CD4-positive, alpha-beta T cell treated with Interleukin-15 for 4 hours (primary cell): ENCODE data around the gene COQ10A.

Experiments
- DNase-seq: peaks from one replicate; pipeline ENCODE4 v3.0.0-alpha.2; 2020; ENCODE audit warnings: low spot score

COQ10A gene

GRCh38 chr12:56266693-56267442 lies at the start of gene COQ10A:
Gene COQ10A, plus strand, starts transcription at chr12:56266942. Its CDS starts 177 bp downstream, at chr12:56267119.
- peak; percentile 86 for DNase-seq

- DNase-seq, result no peak
Observed at GRCh38 chr12:56219840-56220239, 46.9 kb upstream of the COQ10A start.

DNA sequence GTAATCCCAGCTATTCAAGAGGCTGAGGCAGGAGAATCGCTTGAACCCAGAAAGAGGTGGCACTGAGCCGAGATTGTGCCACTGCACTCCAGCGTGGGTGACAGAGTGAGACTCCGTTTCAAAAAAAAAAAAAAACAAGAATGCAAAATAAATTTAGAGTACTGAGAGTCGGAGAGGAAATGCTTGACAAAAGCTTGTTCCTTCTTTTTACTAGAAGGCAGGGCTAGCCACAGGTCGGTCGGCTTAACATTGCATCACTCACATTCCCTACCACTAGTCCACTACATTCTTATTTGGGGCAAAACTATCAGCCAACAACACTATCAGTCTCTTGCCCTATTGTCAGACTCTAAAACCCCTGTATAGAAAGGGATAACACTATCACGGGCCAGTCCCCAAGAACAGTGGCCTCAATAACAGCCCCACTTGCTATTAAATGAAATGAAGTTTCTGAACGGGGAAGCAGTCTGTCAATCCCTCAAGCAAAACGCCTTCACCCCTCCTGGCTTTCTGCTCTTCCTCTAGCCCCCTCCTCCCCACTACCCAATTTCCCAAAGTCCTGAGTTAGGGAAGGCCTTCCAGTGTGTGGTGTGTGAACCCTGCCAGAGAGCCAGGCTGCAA lies 46.0 kb upstream of the COQ10A start:
- no peak for DNase-seq

- DNase-seq, result no peak
Observed at GRCh38 chr12:56221232-56221756, 45.4 kb upstream of the COQ10A start.

DNA sequence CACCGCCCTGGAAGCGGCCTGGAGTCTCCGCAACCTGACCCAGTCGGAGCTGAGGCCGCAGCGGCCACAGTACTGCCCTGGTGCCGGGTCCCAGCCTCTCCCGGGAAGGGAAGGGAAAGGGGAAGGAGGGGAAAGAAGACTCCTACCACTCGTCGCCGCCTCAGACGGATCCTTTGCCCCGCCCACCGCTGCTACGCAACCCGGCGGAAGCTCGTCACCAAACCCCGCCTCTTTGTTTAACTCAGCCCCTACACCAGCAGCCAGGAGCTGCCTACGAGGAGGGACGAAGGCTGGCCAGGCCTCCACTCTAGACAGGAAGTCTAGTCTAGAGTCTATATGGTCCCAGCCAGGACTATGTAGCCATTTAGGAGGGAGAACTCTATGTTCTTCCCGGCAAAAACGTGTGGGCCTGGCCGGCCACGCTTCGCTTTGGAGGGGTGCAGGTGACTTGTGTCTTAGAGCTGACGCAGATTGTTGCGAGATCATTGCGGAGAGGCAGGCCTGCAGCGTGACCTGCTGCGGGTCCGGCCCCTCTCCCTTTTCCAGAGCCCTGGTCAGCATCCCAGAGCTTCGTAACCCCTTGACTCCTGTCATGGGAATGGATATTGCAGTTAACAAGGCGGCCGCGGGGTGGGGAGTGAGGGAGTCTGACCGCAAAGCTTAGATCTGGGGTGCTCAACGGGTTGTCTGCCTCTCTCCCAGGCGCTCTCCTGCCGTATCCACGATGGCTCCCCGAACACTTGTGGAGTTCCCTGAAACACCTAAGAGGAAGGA lies 44.8 kb upstream of the COQ10A start, which contains the start of gene RNF41:
RNF41 (minus strand) TSS at position 166 of the 774 bp plus-strand sequence. CDS start 7,875 bp downstream, outside the sequence.
- DNase-seq, result peak; percentile 91

- DNase-seq, result no peak
Observed at GRCh38 chr12:56222531-56222895, 44.2 kb upstream of the COQ10A start.

- no peak for DNase-seq
Observed at GRCh38 chr12:56223571-56224101, 43.1 kb upstream of the COQ10A start.

DNA sequence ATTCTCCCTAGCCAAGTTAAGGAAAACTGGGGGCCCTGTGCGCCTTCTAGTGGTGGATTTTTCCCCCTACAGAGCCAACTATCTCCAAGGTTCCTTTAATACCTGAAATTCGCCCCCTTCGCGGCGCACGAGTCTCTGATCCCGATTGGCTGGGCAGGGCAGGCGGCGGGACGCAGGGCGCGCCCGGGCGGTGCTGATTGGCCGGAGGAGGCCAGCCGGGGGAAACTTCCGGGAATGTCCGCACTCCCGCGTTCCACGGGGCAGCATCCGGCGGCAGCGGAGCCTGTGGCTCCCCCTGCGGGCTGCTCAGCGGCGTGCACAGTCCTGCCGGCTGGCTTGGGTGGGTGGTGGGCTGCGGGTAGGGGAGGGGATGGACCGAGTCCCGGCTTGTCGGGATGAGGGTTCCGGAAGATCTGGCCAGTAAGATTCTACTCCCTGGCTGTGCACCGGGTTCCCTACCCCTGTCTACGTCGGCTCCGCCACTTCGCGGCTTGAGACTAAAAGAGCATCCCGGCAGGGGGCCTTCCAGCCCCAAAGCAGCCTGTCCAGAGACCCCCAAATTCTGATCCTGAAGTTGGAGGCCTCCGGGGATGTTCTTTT lies 42.5 kb upstream of the COQ10A start, which contains the start of gene NABP2:
NABP2 (plus strand) TSS at position 241 of the 600 bp plus-strand sequence. CDS start 515 bp downstream, outside the sequence.
- peak; percentile 96 for DNase-seq

DNA sequence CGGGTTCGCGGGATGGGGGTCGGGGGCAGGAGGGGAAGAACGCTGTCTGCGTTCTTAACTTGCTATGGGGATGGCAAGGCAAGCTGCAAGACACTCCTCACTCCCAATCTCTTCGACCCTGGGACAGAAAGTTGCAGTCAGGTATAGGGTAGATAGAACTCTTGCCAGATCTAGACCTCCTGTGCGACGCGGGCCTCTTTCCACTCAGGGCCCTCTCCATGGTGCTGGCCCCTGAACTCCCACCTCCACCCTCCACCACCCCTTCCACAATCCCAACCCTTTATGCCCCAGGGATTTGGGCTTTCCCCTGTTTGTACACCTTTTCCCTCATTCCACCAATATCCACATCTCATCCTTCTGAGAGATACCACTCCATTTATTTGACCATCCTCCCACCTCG lies 41.8 kb upstream of the COQ10A start:
- DNase-seq, result no peak

GRCh38 chr12:56229082-56229481 lies 37.7 kb upstream of the COQ10A start:
- DNase-seq, result no peak

DNA sequence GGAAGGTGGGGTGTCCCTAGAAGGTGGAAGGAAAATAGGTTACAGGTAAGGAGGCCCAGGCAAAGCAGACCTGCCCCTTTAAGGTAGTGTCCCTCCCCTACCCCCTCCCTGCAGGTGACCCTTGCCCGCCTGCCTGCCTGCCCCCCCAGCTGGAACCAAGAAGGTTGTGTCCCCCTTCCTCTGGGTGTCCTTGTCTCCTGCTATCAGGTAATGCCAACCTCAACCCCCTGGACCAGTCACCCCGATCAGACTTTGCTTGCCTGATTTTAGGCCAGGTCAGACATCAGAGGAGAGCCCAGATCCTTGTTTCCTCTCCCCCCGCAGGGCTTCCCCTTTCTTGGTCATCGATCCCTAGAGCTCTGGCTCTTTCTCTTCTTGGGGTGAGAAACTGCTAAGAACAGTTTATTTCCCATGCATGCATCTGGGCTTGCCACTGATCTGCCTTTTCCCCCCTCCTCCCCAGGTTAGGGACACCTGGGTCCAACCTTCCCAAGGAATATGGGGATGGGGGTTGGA lies 36.8 kb upstream of the COQ10A start, which contains the start of gene SLC39A5:
SLC39A5 (plus strand) TSS at position 136 of the 516 bp plus-strand sequence. CDS start 1,224 bp downstream, outside the sequence.
- no peak for DNase-seq

DNA sequence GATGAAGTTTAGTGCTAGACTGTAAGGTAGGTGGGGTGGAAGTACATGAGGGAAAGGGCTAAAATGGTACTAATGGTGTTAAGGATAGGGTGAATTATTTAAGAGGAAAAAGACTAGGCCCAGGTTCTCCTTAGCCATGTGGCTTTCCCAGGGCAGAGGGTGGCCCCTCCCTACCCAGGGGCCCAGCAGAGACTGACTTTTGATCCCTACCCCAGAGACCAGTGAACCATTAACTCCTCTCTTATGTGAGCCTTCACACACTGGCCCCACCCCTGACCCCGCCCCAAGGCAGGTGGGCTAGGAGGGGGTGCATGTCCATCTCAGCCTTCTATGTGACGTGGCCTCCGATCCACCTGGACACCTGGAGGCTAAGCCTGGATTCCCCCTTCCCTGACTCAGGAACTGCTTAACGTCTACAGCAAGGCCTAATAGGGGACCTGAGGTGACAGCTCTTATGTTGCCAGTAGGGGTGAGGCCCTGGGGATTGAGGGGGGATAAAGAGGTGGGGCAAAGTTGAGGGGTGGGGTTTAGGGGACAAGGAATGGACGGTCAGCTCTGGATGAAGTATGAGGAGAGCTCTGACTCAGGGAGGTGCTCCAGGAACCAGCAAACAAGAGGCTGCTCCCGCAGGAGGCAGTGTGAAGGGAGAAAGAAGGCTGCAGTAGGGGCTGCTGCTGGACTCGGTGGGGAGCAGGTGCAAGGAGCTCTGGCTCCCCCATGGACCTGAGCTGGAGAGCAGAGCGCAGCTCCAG lies 36.1 kb upstream of the COQ10A start:
- no peak for DNase-seq

DNA sequence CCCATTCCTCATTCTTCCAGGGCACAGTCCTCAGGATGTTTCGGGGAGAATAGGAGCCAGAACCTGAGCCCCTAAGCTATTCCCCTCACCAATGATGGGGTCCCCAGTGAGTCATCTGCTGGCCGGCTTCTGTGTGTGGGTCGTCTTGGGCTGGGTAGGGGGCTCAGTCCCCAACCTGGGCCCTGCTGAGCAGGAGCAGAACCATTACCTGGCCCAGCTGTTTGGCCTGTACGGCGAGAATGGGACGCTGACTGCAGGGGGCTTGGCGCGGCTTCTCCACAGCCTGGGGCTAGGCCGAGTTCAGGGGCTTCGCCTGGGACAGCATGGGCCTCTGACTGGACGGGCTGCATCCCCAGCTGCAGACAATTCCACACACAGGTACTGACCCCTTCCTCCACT lies 35.6 kb upstream of the COQ10A start:
- no peak for DNase-seq

- no peak for DNase-seq
Observed at GRCh38 chr12:56234746-56235436, 31.9 kb upstream of the COQ10A start.

GRCh38 chr12:56236091-56236490 lies 30.7 kb upstream of the COQ10A start:
- no peak for DNase-seq

- DNase-seq, result no peak
Observed at GRCh38 chr12:56236985-56237384, 29.8 kb upstream of the COQ10A start.

- no peak for DNase-seq
Observed at GRCh38 chr12:56237552-56237951, 29.2 kb upstream of the COQ10A start.

DNA sequence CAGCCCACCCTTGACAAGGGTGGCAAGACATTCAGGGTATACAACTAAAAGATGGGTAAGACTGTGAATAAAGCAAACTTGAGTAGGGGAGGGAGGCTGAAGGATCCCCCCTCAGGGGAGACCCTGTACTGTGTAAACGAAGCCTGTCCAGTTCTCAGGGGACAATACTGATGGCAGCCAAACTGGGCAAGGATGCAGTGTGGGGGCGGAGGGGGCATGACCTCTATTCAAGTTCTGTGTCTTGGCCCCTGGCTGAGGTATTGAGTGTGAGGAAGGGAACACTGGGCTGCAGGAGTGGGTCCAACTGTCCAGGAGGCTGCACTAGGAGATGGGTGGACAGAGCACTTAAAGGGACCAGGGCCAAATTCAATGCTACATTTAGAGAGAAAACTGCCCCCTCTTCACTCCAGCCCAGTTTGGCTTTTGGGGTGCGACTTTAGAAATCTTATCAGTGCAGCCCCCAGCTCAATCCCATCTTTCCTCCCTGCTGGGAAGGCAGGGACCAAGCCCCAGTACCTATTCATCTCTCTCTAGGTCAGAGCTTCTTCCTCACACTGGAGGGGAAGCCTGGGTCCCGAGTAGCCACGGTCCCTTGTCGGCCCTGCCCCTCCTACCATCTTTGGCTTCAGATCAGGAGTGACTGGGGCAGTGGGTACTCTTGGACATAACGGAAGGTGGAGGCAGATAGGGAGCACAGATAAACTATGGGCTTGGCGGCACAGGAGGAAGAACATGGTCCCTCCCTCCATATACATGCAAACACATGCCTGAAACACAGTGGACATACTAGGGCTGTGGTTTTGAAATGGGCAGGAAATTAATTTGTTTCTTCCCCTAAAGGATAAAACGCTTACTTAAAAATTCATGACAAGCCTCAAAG lies 25.1 kb upstream of the COQ10A start:
- no peak for DNase-seq

GRCh38 chr12:56242986-56243385 lies 23.8 kb upstream of the COQ10A start:
- no peak for DNase-seq
